Mesodermal cell (in vitro differentiated cells): ENCODE results near the gene RHAG.

Experiments used
- H3K27ac ChIP-seq: 2 replicates; pipeline ENCODE4 v1.7.0; 2013; ENCODE audit warnings: mild to moderate bottlenecking, low read depth, low read length, moderate library complexity; ENCODE audit not compliant: severe bottlenecking
- H3K36me3 ChIP-seq: 2 replicates; pipeline ENCODE4 v1.7.1; 2013; ENCODE audit warnings: mild to moderate bottlenecking, low read length, moderate library complexity; ENCODE audit not compliant: control insufficient read depth, insufficient read depth
- H3K4me1 ChIP-seq: one replicate; pipeline ENCODE4 v1.7.1; 2013; ENCODE audit warnings: mild to moderate bottlenecking, low read length; ENCODE audit not compliant: insufficient read depth, control insufficient read depth, poor library complexity, severe bottlenecking
- H3K4me3 ChIP-seq: 2 replicates; pipeline ENCODE4 v1.7.0; 2013; ENCODE audit warnings: low read length, control low read depth, mild to moderate bottlenecking; ENCODE audit not compliant: insufficient read depth, poor library complexity, severe bottlenecking; ENCODE audit errors: extremely low read depth
- H3K9me3 ChIP-seq: 2 replicates; pipeline ENCODE4 v1.7.1; 2013; ENCODE audit warnings: mild to moderate bottlenecking, low read length, moderate library complexity; ENCODE audit not compliant: control insufficient read depth
- WGBS, 2 experiments: methylation state at CpG; one replicate each; pipeline ENCODE4 v1.1.5; 2013; ENCODE audit warnings: missing lambda C conversion rate in 2 of 2; ENCODE audit not compliant: insufficient coverage in 2 of 2; 5-methylcytosine and 5-hydroxymethylcytosine counted together

Gene RHAG

GRCh38 chr6:49653942-49654341 is 17.3 kb upstream of the RHAG start:
- WGBS, 2 experiments: 60% methylated on average over 1 of the region's 1 CpG; no CpG with 5 or more reads in 1 of the 2 experiments
- no peak overlapping the region for H3K27ac ChIP-seq
- no peaks in the 10 kb centered on the region for H3K4me1 ChIP-seq
- no peak overlapping the region for H3K4me3 ChIP-seq
- no peaks in the 10 kb centered on the region for H3K9me3 ChIP-seq
- no peaks in the 10 kb centered on the region for H3K36me3 ChIP-seq

- no peaks in the 10 kb centered on the region for H3K4me1 ChIP-seq
- H3K4me3 ChIP-seq: no peak overlapping the region
- WGBS, 2 experiments: 80% methylated on average over 1 of the region's 2 CpGs; no CpG with 5 or more reads in 1 of the 2 experiments
Measured at GRCh38 chr6:49653438-49653837, 16.8 kb upstream of the RHAG start.

DNA sequence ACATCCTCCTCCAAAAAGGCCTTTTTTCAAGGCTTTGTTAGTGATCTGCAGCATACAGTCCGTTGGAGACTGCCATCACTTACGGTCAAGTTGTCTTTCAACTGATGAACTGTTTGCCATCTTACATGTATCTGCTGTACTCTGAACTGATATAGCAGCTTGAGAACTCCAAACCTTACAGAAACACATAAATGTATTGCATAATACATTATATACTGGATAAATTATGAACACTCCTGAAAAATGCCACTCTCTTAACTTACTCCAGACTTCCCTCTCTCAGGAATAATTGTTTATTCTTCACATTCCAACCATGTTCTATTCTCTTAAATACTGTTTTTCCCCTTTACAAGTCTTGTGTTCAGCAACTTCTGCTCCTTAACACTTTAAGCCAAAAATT is 14.6 kb upstream of the RHAG start:
- no peaks in the 10 kb centered on the region for H3K4me1 ChIP-seq
- 86 to 94% methylated on average over 2 of the region's 2 CpGs for WGBS, 2 experiments
- H3K27ac ChIP-seq: no peak overlapping the region
- no peaks in the 10 kb centered on the region for H3K9me3 ChIP-seq
- H3K36me3 ChIP-seq: no peaks in the 10 kb centered on the region
- no peak overlapping the region for H3K4me3 ChIP-seq

More at GRCh38 chr6:49653438-49653837, 16.8 kb upstream of the RHAG start:
- no peaks in the 10 kb centered on the region for H3K36me3 ChIP-seq
- no peak overlapping the region for H3K27ac ChIP-seq
- H3K9me3 ChIP-seq: no peaks in the 10 kb centered on the region

- Histone ChIP-seq H3K27ac (no peak overlapping the region), H3K4me3 (no peak overlapping the region), H3K9me3 (no peaks in the 10 kb centered on the region), H3K36me3 (no peaks in the 10 kb centered on the region), H3K4me1 (no peaks in the 10 kb centered on the region)
- 100% methylated on average over 1 of the region's 1 CpG; no CpG with 5 or more reads in 1 of the 2 experiments for WGBS, 2 experiments
Measured at GRCh38 chr6:49649988-49650387, 13.3 kb upstream of the RHAG start.

DNA sequence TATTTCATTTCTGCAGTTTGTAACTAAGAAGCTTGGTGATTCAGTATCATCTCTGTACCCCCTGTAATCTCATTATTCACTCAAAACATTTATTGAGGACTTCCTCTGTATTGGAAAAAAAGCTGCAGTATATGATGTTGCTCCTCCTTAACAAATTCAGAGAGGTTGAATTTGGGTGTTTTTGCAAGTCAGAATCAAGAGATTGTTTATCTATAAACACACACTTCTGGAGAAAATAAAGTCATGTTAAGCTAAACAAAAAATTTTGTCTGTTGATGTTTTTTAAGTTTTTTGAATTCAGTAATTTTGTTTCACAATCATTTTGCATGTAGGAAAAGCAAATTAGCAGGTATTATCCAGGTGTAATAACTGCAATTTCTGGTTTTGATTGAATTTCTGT is 11.4 kb upstream of the RHAG start:
- Histone ChIP-seq H3K36me3 (no peaks in the 10 kb centered on the region), H3K9me3 (no peaks in the 10 kb centered on the region), H3K27ac (no peak overlapping the region), H3K4me1 (no peaks in the 10 kb centered on the region), H3K4me3 (no peak overlapping the region)

- 83 to 88% methylated on average over 1 of the region's 2 CpGs for WGBS, 2 experiments
- Histone ChIP-seq H3K4me3 (no peak overlapping the region), H3K27ac (no peak overlapping the region), H3K9me3 (no peaks in the 10 kb centered on the region), H3K36me3 (no peaks in the 10 kb centered on the region), H3K4me1 (no peaks in the 10 kb centered on the region)
Measured at GRCh38 chr6:49647476-49647875, 10.8 kb upstream of the RHAG start.

GRCh38 chr6:49646942-49647341 is 10.3 kb upstream of the RHAG start:
- 100% methylated on average over 1 of the region's 4 CpGs; no CpG with 5 or more reads in 1 of the 2 experiments for WGBS, 2 experiments
- H3K27ac ChIP-seq: no peak overlapping the region
- no peak overlapping the region for H3K4me3 ChIP-seq
- no peaks in the 10 kb centered on the region for H3K4me1 ChIP-seq
- H3K36me3 ChIP-seq: no peaks in the 10 kb centered on the region
- H3K9me3 ChIP-seq: no peaks in the 10 kb centered on the region

GRCh38 chr6:49646130-49646824 is 9.6 kb upstream of the RHAG start:
- no peak overlapping the region for H3K27ac ChIP-seq
- no peaks in the 10 kb centered on the region for H3K4me1 ChIP-seq
- no peak overlapping the region for H3K4me3 ChIP-seq
- H3K36me3 ChIP-seq: no peaks in the 10 kb centered on the region
- 68 to 94% methylated on average over 2 of the region's 3 CpGs for WGBS, 2 experiments
- H3K9me3 ChIP-seq: no peaks in the 10 kb centered on the region

- Histone ChIP-seq H3K4me3 (no peak overlapping the region), H3K27ac (no peak overlapping the region), H3K36me3 (no peaks in the 10 kb centered on the region), H3K9me3 (no peaks in the 10 kb centered on the region), H3K4me1 (no peaks in the 10 kb centered on the region)
- 100% methylated on average over 1 of the region's 3 CpGs; no CpG with 5 or more reads in 1 of the 2 experiments for WGBS, 2 experiments
Measured at GRCh38 chr6:49645139-49645538, 8.5 kb upstream of the RHAG start.

- H3K27ac ChIP-seq: no peak overlapping the region
- no peaks in the 10 kb centered on the region for H3K4me1 ChIP-seq
- 52 to 100% methylated on average over 1 to 2 of the region's 5 CpGs for WGBS, 2 experiments
- H3K36me3 ChIP-seq: no peaks in the 10 kb centered on the region
- H3K4me3 ChIP-seq: no peak overlapping the region
- no peaks in the 10 kb centered on the region for H3K9me3 ChIP-seq
Measured at GRCh38 chr6:49639177-49639817, 2.7 kb upstream of the RHAG start.

DNA sequence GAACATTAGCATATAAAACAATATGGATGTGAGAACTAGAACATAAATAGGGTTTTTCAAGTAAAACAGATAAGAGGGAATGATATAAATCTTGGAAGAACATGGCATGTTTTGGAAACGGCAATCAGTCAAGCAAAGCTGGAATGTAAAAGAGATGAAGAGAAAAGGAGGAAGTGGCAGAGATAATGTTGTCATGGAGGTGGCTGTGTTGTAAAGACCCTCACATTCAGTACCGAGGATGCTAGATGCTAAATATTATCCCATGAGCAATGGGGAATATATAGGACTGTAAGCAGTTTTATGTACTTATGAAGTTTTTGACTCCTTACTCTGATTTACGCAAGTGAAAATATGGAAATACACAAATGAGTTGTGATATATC is 702 bp upstream of the RHAG start:
- no peaks in the 10 kb centered on the region for H3K36me3 ChIP-seq
- H3K4me3 ChIP-seq: no peak overlapping the region
- no peak overlapping the region for H3K27ac ChIP-seq
- H3K4me1 ChIP-seq: no peaks in the 10 kb centered on the region
- H3K9me3 ChIP-seq: no peaks in the 10 kb centered on the region
- WGBS, 2 experiments: 68 to 79% methylated on average over 2 of the region's 3 CpGs
